Measurements from ENCODE around the gene KLHL41. TPM values are rescaled to one million over a fixed set of nuclear protein-coding genes. Genes with fewer than 3 reads are reported as not detected.

KLHL41 gene
- total and polyA plus RNA-seq, 10 of the 15 experiments (the other 5 are each of a cell fraction or from before 2014, with no cell fraction given): 0.03 to 0.38 (median 0.10) TPM; not detected in 3

GRCh38 chr2:169476459-169476858, 33.0 kb upstream of the KLHL41 start:
- Histone ChIP-seq H3K4me2 (ENCODE audit: control insufficient read depth, insufficient read depth) (no peak overlapping the region), H3K79me2 (ENCODE audit: control insufficient read depth, insufficient read depth, low read length) (no peaks in the 10 kb centered on the region), H3K27me3 (replicated peaks in 1 of 2; ENCODE audit: control insufficient read depth in 2 of 2, insufficient read depth in 2 of 2, low read length in 1 of 2) (no peaks in the 10 kb centered on the region), H3K36me3 (ENCODE audit: control insufficient read depth in 2 of 2, insufficient read depth in 2 of 2, low read length in 1 of 2) (no peaks in the 10 kb centered on the region), H3K9ac (ENCODE audit: control insufficient read depth, insufficient read depth, low read length) (no peak overlapping the region), H3K4me3 (no peak overlapping the region), H2AFZ (ENCODE audit: control insufficient read depth, low read depth, low read length) (no peak overlapping the region), H3K4me1 (ENCODE audit: control insufficient read depth, insufficient read depth, low read length) (no peaks in the 10 kb centered on the region), H3K27ac (ENCODE audit: control insufficient read depth, insufficient read depth) (no peak overlapping the region), H3K9me3 (replicated peaks; ENCODE audit: control insufficient read depth, insufficient read depth, low read length) (no peaks in the 10 kb centered on the region), H4K20me1 (ENCODE audit: control insufficient read depth, insufficient read depth) (no peaks in the 10 kb centered on the region)
- ChIA-PET CTCF (no interaction called here), POLR2A (no interaction called here), RAD21 (ENCODE audit: unreplicated experiment) (no interaction called here), SMC1A (ENCODE audit: uncharacterized antibody, unreplicated experiment) (no interaction called here)
- no peak for DNase-seq (ENCODE audit: low read depth, low spot score)
- in situ Hi-C loops (cut with MboI): no loop called here
- ATAC-seq: no peak
- no TSS peak for BruUV-seq (replicated peaks)
- FAIRE-seq: no peak
- TF ChIP-seq, protein P1, sequence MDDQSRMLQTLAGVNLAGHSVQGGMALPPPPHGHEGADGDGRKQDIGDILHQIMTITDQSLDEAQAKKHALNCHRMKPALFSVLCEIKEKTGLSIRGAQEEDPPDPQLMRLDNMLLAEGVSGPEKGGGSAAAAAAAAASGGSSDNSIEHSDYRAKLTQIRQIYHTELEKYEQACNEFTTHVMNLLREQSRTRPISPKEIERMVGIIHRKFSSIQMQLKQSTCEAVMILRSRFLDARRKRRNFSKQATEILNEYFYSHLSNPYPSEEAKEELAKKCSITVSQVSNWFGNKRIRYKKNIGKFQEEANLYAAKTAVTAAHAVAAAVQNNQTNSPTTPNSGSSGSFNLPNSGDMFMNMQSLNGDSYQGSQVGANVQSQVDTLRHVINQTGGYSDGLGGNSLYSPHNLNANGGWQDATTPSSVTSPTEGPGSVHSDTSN (IDR thresholded peaks at IDR 0.05; ENCODE audit: insufficient replicate concordance, low read depth, low read length): no peak
- TF ChIP-seq SIX5 (IDR thresholded peaks at IDR 0.05; ENCODE audit: low read depth, low read length, severe bottlenecking): no peak
- no peak for TF ChIP-seq TCF12 (IDR thresholded peaks at IDR 0.05; ENCODE audit: low read depth, low read length)
- no peak for TF ChIP-seq CHD1 (IDR thresholded peaks at IDR 0.05; ENCODE audit: low read depth, low read length)
- no peak for TF ChIP-seq ZNF592 (IDR thresholded peaks at IDR 0.05)
- TF ChIP-seq HCFC1 (IDR thresholded peaks at IDR 0.05; ENCODE audit: low read length): no peak
- no peak for TF ChIP-seq ZBED1 (IDR thresholded peaks at IDR 0.05; ENCODE audit: borderline replicate concordance)
- TF ChIP-seq NFYA (IDR thresholded peaks at IDR 0.05; ENCODE audit: borderline replicate concordance, low read depth, low read length): no peak
- intact Hi-C loops (cut with micrococcal nuclease; ENCODE audit: unreplicated experiment): no loop called here
- 31% methylated on average over 3 of the region's 3 CpGs for WGBS (ENCODE audit: insufficient coverage, insufficient replicate concordance, low lambda C conversion rate, missing lambda C conversion rate)

Measured in GM12878 (cell line).